Measurements from ENCODE around the gene CEMIP.
"Not testable (repeated sequence)": the region's sequence is repeated elsewhere in the genome, so short reads cannot be mapped to it uniquely, and the experiment has no call there.

Gene CEMIP

DNA sequence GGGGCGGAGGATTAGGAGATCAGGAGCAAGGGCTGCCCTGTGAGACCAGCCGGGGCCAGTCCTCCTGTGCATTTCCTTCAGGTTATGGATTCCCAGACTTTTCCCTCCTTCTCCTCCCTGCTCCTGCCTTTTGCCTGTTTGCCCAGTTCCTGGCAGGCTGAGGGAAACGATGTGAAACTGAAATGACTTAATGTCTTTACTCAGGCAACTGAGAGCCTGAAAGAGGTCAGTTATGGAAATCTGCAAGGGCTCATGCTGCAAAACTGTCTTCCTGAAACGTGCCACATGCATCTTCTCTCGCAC, 153.3 kb downstream of the CEMIP start:
- no peak for DNase-seq

DNA sequence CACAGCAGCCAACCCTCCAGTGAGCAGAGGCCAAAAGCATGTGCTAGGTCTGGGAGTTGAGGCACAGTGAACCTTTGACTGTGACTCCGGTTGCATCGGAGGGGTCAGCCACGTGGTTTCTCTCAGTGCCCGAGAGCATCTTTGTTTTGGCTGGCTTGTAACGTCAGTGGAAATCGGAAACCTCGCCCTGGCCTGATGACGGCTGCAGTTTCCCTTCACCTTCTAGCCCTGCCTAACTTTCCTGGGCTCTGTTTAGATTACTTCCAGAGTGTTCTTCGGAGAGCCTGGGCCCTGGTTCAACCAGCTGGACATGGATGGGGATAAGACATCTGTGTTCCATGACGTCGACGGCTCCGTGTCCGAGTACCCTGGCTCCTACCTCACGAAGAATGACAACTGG, 153.8 kb downstream of the CEMIP start:
- no peak for DNase-seq

DNA sequence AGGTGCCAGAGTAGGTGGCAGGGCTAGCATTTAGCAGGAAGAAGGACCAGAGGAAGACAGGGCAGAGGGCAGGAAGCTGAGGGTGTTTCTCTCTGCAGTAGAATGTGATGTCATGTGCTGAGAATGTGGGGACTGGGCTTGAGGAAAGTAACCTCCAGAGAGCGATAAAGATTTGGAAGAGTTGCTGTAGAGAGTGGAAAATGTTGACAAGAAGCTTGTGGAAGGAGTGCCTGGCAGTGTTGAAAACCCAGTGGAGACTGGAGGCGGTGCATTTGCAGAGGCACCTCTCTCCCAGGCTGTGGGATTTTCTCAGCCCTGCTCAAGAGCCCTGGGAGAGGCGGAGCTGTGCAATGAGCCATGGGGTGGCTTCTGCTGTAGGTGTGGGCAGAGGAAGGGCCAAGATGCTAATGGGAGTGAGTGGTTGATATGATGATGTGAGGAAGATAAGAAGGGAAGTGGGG, 155.6 kb downstream of the CEMIP start:
- DNase-seq, result no peak

DNA sequence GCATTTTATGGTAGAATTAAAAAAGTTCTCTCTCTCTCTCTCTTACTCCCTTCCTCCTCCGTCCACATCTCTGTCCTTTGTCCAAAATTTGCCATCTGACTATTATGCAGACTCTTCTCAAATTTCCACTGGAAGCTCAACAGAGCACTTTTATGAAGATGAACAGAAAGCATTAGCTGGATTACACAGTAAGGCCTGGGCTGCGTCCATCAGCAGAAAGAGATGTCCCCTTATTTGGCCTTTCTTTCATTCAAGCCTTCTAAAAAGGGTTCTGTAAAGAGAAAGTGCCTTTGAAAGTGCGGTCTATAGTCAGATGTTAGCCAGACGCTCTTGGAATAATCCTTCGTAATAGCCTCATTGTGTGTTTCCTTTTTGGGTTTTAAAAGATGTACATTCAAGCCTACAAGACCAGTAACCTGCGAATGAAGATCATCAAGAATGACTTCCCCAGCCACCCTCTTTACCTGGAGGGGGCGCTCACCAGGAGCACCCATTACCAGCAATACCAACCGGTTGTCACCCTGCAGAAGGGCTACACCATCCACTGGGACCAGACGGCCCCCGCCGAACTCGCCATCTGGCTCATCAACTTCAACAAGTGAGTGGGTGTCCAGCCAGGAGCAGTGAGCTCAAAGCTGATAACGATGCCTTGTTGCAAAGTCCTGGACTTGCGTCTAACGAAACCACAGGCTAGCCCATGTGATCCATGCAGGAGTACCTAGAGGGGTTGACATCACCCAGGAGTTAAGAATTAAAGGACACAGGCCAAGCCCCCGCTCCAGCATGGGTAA, 157.3 kb downstream of the CEMIP start:
- no peak for DNase-seq

DNA sequence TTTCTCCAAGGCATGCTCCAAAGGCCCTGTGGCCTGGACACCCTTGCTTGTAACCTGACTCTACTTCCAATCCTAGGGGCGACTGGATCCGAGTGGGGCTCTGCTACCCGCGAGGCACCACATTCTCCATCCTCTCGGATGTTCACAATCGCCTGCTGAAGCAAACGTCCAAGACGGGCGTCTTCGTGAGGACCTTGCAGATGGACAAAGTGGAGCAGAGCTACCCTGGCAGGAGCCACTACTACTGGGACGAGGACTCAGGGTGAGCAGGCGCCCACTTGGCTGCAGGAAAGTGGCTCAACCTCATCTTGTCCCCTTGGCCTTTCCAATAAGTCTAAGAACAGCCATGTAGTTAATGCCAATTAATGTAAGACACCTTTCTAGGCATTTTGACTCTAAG, 158.5 kb downstream of the CEMIP start:
- DNase-seq, result no peak

DNA sequence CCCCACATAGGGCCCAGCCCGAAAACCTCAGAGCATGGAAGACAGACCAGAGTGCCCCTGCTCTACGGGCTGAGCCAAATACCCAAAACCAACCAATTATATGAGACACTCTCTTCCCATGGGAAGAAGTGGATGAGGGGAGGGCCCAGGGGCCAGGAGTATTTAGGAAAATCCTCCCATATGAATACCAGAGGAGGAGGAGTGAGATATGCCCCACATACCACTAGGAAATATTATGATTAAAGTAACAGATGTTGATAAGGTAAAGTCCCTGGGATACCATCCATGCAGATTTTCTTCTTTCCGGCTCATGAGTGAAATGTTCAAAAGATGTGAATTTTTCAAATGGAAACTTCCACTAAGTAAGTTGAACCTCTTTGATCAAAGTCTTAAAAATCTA, 160.0 kb downstream of the CEMIP start:
- DNase-seq, result no peak

DNA sequence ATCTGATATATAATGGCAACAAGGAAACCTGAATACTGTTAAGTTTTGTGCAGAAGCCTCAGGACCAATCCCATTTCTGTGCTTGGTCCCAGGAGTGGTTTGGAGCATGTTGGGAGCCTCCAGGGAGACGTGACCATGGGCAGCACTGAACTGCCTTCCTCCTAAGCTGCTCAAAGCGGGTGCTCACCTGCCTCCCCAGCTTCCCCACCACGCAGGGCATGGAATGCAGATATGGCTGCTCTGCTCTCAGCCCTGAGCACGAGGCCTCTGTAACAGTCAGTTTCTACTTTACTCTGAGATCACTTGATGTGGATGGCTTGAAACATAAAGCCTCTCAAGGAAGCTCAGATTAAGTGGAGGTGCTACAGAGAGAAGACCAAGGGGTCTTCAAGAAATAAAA, 161.2 kb downstream of the CEMIP start:
- no peak for DNase-seq

DNA sequence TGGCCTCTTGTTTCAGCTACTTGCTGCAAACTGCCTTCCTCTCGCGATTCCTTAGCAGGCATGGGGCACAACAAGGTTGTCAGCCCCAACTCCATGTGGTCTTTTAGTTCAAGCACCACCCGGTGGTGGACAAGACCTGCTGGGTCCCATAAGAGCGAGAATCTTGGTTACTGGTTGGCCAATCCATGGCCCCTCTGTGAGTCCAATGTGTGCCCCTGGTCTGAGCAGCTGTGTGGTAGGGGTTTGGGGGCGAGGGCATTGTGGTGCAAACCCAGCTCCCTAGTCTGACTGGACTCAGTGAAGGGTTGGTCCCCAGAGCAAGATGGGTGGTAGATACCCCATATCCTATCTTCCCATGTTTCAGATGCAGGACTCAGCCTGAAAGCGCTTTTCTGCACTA, 161.7 kb downstream of the CEMIP start:
- no peak for DNase-seq

DNA sequence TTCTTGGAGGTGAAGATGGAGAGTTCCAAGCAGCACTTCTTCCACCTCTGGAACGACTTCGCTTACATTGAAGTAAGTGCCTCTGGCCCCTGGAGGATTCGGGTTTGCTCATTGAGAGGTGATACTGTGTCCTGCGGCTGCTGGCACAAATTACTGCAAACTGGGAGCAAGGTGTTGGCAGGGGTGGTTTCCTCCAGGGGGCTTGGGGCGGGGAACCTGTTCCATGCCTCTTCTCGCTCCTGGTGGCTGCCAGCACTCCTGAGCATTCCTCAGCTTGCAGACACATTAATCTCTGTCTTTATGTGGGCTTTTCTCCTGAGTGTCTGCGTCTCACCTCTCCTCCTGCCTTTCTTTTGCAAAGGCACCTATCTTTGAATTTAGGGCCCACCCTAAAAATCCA, 163.1 kb downstream of the CEMIP start:
- no peak for DNase-seq

DNA sequence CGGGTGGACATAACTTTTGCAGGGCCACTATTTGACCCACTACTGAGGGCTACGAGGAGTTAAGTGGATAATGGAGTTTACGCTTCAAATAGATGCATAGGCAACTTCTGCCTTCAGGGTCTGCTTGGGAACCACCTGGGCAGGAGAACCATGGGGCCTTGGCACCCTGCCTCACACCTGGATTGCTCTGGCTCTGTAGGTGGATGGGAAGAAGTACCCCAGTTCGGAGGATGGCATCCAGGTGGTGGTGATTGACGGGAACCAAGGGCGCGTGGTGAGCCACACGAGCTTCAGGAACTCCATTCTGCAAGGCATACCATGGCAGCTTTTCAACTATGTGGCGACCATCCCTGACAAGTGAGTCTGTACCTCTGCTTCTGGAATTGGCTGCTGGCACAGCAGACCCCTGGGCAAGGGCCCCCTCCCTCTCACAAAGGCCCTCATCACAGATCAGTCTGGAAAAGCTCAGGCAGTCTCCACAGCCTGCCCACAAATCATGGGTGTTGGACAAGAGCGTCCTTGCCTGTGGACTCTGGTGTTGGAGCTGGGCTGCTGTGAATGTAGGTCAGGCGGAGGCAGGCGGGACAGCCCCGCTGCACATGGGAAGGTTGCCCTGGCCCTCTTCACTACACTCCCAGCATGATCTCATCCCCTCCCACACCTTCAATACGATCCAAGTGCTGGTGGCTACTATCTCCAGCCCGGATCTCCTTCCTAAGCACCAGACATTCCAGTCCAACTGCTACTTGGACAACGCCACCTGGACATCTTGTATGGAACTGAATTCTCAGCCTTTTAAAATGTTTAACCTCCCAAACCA, 163.8 kb downstream of the CEMIP start:
- no peak for DNase-seq

DNA sequence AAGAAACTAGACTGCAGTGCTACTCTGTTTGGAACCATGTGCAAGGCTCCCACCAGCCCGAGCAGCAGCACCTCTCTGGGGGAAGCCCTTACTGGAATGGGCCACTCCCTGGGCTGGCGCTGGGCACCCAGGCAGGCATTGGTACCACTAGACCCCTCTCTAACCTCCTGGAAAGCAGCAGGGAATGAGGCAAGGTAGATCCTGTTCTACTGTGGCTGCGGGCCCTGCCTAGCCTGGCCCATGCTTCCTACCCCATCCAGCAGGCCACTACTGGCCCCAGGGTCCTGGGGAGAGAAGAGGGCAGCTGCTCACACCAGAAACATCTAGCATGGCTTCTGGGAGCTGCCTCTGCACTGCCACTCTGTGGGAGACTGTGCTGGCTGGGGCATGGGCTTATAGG, 165.6 kb downstream of the CEMIP start:
- DNase-seq, result no peak

DNA sequence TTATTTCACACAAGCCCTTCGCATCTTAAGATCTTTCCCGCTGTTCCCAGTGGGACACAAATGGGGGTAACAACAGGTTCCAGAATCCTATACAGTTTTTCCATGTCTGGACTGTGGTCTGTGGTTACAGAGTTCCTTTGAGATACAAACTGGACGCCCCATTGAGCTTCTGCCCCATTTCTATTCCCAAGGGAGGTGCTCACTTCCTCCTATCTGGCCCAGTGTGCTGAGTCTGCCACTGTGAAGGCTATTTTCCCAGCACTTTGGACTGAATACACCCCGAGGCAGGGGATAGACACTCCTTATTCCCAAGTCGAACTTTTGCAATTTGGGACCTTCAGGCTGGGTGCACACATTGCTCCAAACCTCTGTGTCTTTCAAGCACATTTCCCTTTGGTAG, 166.4 kb downstream of the CEMIP start:
- DNase-seq, result no peak

DNA sequence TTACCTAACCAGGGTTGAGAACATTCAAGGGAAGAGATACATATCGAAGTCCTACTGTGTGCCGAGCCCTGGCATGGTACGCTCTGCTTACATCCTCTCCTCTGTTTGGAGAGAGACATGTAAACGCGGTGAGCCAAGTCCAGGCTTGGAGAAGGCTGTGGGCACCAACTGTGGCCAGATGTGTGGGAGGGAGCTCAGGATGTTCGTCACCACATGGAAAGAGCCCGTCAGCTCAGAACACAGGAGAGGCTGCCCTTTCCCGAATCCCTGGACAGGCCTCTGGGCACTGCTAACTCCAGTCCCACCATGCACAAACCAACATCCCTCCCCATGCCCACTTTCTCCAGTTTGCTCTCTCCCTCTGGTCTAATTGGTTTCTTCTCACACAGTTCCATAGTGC, 167.4 kb downstream of the CEMIP start:
- no peak for DNase-seq

DNA sequence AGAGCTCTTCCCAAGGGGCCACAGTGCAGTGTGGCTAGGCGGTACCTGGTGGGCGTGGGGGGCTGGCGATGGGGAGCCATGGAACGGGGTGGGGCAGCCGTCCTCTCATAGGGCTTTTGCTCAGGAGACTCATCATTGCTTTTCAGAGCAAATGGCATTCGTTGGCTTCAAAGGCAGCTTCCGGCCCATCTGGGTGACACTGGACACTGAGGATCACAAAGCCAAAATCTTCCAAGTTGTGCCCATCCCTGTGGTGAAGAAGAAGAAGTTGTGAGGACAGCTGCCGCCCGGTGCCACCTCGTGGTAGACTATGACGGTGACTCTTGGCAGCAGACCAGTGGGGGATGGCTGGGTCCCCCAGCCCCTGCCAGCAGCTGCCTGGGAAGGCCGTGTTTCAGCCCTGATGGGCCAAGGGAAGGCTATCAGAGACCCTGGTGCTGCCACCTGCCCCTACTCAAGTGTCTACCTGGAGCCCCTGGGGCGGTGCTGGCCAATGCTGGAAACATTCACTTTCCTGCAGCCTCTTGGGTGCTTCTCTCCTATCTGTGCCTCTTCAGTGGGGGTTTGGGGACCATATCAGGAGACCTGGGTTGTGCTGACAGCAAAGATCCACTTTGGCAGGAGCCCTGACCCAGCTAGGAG, 169.6 kb downstream of the CEMIP start:
- DNase-seq, result no peak

DNA sequence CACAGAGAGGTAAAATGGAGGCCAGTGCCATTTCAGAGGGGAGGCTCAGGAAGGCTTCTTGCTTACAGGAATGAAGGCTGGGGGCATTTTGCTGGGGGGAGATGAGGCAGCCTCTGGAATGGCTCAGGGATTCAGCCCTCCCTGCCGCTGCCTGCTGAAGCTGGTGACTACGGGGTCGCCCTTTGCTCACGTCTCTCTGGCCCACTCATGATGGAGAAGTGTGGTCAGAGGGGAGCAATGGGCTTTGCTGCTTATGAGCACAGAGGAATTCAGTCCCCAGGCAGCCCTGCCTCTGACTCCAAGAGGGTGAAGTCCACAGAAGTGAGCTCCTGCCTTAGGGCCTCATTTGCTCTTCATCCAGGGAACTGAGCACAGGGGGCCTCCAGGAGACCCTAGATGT, 170.6 kb downstream of the CEMIP start:
- no peak for DNase-seq

DNA sequence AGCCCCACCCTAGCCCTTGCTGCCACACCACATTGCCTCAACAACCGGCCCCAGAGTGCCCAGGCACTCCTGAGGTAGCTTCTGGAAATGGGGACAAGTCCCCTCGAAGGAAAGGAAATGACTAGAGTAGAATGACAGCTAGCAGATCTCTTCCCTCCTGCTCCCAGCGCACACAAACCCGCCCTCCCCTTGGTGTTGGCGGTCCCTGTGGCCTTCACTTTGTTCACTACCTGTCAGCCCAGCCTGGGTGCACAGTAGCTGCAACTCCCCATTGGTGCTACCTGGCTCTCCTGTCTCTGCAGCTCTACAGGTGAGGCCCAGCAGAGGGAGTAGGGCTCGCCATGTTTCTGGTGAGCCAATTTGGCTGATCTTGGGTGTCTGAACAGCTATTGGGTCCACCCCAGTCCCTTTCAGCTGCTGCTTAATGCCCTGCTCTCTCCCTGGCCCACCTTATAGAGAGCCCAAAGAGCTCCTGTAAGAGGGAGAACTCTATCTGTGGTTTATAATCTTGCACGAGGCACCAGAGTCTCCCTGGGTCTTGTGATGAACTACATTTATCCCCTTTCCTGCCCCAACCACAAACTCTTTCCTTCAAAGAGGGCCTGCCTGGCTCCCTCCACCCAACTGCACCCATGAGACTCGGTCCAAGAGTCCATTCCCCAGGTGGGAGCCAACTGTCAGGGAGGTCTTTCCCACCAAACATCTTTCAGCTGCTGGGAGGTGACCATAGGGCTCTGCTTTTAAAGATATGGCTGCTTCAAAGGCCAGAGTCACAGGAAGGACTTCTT, 171.3 kb downstream of the CEMIP start:
- DNase-seq, result no peak

DNA sequence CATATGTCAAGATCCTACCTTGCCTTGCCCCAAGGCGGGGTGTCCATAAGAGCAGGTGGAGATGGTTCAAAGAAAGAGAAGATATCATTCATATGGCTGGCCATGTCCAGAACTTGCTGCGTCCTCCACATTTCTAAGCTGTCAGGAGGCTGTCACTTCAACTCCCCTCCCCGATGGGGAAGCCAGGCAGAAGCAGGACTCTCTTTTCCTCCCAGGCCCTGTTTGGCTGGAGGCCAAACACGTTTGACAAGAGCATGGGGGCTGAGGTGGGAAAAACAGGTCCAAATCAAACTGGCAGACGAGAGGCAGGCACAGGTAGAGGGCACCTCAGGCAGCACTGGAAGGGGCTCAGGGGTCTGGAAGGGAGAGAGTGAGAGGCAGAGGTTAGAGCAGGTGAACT, 172.8 kb downstream of the CEMIP start:
- no peak for DNase-seq

DNA sequence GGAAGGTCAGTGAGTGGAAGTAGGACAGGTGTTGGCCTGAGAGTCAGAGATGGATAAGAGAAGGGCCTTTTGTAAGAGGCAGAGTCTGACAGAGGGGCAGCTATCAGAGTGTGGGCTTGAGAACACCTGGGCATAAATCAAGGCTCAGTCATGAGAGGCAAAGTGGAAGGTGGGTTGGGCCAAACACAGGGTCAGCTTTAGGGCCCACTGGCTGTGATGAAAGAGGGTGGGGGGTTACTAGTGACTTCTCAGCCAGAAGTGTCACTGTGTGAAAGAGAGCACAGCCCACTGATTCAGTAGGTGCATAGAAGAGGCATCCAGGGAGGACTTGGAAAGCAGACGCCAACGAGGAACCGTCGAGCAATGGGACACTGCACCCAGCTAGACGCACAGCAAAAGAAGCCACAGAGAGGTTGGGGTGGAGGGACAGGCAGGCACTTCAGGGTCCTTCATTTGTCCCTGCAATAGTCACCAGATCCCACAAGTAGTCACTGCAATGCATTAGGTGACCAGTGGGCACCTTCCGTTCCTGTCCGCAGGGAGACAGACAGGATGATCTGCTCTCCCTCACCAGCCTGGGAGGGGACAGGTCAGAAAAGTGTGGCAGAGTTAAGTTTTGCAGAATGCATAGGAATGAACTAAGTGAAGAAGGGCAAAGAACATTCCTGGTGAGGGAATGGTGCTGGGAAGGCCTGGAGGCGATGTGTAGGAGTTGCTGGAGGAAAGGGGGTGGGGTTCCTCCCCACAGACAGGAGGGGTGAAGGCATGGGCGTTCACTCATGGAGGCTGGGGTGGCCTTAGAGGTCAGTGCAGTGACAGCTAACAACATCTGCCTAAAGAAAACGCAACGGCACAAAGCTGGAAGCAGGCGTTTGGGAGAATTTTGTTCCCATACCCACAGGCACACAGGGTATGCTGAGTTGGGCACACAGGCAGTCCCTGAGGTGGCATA, 174.1 kb downstream of the CEMIP start:
- DNase-seq, result no peak

DNA sequence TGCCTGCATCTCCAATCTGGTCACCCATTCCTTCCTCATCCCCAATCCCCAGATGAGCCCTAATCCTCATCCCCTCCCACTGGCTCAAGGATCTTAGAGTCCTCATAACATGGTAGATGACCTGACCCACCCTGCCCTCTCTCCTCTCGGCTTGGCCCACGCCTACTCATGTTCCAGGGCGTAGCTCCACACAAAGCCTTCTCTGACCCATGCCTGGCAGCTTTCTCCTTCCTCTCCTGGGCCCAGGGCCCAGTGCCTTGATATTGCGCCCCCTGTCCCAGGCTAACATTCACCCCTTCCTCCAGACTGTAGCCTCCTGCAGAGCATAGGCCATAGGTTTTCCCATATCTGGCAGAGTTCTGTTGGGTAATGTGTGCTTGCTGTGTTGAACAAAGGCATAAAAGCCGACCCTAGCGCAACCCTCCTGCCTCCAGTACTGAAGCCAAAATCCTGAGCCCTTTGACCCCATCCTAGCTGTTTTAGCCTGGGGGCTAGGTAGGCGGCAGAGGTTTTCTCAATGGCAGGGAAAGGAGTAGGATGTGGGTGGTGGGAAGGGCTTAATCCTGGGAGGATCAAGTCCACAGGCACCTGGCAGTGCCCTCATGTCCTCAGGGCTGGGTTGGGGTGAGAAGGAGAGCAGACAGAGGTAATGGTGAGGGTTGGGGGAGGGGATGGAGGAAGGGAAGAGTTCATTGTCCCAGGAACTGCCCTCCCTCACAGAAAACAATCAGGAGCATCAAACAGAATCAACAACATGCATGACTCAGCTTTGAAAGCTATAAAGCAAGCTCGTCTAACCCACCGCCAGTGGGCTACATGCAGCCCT, 175.0 kb downstream of the CEMIP start:
- DNase-seq, result no peak

DNA sequence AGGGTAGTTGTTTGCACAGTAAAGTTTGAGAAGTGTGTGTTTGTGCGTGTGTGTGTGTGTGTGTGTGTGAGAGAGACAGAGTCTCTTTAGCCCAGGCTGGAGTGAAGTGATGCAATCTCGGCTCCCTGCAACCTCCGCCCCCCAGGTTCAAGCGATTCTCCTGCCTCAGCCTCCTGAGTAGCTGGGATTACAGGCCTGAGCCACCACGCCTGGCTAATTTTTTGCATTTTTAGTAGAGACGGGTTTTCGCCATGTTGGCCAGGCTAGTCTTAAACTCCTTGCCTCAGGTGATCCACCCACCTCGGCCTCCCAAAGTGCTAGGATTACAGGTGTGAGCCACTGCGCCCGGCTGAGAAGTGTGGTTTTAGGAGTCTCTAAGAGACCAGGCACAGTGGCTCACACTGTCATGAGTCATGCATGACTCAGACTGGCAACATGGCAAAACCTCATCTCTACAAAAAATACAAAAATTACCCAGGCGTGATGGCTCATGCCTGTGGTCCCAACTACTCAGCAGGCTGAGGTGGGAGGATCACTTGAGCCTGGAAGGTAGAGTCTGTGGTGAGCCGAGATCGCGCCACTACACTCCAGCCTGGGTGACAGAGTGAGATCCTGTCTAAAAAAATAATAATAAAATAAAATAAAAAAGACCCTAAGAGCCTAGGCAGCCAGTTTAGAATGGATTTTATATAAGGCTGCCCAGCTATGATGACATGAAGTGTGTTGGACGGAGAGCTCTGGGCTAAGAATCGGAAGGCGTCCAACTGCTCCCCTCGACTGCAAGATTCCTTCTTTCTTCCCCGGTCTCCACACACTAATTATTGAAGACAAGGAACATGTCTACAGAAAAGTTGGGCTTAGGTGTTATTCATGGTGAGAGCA, 176.6 kb downstream of the CEMIP start:
- DNase-seq, result not testable (repeated sequence)

Data from midbrain (tissue), 1 donor.